GM20000 (cell line): ENCODE measurements around the gene RABL3.

ENCODE experiments used
- DNase-seq: peaks from one replicate; pipeline ENCODE4 v3.0.0; 2012; ENCODE audit warnings: low spot score
- TF ChIP-seq, protein P1 (sequence below): IDR thresholded peaks from 2 replicates; pipeline ENCODE4 v1.5.1; 2012; ENCODE audit warnings: mild to moderate bottlenecking, control low read depth; ENCODE audit errors: extremely low read depth, missing control alignments

The RABL3 gene

DNA sequence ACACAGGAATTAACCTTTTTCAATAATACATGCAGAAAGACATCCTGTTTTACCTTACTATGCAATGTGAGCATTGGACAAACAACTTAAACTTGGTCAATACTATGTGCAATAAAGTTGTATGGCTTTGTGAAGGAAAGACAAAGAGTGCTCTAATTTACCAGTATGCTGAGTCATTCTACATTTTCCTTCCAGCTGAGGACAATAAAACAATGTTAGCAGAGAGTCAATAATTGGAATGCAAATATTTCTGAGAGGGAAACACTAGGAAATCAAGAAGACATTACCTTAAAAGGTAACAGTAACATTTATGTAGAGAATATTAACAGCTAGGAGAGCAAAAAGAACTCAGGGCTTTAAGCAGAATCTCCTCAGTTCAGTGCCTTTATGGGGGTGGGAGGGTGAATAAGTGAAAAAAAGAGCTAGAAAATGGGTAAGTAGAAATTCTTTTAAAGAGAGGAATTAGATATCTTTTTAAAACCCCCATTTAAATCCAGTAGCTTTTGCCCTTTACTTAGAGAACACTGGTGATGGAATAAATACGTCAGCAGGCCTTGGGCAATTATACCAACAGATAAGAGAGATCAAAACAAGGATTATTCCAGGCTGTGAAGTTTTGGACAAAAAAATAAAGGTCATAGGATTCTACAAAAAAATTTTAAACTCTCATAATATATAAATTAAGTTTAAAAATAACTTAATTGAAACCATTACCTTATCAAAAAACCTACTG, 48.7 kb downstream of the RABL3 start:
- DNase-seq: no peak
- TF ChIP-seq, protein P1, sequence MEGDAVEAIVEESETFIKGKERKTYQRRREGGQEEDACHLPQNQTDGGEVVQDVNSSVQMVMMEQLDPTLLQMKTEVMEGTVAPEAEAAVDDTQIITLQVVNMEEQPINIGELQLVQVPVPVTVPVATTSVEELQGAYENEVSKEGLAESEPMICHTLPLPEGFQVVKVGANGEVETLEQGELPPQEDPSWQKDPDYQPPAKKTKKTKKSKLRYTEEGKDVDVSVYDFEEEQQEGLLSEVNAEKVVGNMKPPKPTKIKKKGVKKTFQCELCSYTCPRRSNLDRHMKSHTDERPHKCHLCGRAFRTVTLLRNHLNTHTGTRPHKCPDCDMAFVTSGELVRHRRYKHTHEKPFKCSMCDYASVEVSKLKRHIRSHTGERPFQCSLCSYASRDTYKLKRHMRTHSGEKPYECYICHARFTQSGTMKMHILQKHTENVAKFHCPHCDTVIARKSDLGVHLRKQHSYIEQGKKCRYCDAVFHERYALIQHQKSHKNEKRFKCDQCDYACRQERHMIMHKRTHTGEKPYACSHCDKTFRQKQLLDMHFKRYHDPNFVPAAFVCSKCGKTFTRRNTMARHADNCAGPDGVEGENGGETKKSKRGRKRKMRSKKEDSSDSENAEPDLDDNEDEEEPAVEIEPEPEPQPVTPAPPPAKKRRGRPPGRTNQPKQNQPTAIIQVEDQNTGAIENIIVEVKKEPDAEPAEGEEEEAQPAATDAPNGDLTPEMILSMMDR: no peak

DNA sequence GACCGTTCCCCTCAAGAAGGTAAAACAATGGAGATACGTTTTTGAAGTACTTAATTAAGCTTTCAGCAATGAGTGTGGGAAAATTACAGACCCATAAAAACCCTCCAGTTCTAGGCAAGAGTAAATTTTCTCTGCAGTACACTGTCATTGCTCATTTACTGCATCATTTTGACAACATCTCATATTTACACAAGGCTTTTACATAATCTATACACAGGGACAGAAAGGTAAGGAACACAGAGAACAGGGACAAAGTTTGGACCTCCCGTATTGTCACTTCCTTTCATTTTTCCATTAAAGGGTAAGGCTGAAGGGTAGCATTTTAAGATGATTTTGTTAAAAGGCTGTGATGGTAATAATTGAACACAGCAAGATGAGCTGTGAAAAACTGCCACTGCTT, 52.9 kb downstream of the RABL3 start:
- TF ChIP-seq, protein P1: no peak
- DNase-seq: no peak

DNA sequence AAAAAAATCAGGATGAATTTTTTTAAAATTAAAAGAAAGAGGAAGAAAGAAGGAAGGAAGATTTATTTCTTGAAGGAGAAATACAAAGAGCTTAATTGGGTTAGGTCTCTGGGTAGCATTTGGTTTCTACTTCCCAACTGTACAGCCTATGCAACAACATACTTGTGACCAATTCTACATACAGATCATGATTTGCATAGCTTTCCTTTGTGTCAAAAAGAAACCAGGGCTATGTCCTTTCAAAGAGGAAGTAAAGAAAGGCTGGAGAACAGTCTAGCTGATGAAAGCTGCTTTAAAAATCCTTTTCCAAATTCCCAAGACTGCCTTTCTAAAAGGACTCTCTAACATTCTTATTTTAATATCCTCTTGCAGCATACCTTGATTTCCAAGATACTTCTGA, 54.2 kb downstream of the RABL3 start:
- peak; percentile 62 for DNase-seq

DNA sequence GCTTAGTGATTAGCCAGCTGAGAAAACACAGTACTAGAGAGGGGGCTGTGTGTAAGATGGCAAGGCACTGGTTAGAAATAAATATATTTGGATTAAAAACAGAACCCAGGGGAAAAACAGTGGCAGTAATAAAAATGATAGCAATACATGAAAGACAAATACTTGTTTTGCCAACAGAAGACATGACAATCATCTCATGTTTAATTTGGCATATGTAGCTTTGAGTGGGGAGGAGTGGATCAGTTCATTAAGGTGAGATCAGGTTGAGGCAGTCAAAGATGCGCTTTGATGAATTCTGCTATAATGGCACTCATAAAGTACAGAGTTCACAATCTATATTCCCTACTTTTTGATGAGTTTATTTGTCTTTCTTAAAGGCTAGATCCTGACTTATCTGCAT, 56.9 kb downstream of the RABL3 start:
- TF ChIP-seq, protein P1: no peak
- no peak for DNase-seq

More for the DNA sequence above, 54.2 kb downstream of the RABL3 start:
- TF ChIP-seq, protein P1: no peak

DNA sequence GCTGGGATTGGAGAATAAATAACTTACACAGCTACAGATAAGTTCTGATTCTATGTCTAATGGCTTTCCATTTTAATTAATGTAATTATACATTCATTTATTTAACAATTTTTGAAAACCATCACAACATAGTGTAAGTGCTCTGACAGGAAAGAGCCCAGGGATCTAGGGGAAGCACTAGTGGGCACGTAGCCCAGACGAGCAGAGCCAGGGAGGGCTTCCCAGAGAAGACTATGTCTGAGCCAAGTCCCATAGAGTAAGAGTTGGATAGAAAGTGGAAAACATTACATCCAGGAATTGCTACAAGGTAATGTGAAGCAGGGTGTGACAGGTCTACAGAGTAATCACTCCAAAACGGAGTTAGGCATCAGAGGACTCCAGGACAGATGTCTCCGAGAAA, 57.4 kb downstream of the RABL3 start:
- TF ChIP-seq, protein P1: no peak
- no peak for DNase-seq

DNA sequence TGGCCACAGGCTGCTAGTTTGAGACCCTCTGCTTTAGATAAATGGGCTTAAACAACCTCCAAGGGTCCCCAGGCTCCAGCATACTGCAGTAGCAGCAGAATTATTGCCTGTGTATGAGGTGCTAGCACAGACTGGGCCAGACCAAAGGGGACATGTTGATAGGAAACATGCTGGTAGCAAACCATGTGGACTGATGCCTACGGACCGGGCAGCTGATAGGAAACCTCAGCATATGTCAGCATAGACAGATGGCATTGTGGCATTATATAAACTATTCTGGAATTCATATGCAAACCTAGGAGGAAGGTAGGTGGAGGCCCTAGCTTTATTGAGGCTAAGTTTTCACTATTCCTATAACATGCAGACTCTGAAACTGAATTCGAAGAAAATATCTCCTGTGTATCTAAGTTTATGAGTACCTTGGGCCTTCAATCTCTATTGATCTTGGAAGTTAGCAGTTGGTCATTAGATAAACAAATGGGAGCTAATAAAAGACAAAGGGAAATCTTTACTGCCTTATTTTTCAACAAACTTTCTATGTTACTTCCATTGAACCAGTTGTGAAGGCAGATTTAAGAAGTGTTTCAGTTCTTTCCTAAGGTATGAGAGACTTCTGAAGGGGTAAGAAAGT, 58.5 kb downstream of the RABL3 start:
- TF ChIP-seq, protein P1: no peak
- DNase-seq: no peak

DNA sequence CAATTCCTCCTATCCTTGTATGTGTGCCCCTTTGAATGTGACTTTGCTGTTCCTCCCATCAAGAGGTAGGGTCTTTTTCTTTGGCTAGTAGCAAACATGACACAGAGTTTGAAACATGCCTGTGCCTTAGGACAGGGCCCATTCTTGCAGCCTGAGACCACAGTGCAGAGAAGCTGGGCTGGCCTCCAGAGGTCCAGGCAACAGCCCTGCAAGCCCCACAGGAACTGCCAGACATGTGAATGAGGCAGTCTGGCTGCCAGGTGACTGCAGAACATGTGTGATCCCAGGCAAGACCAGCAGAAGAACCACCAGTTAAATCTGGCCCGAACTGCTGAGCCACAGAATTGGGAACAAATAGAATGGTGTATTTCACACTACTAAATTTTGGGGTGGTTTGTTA, 59.1 kb downstream of the RABL3 start:
- DNase-seq: no peak
- TF ChIP-seq, protein P1: no peak
